Neural progenitor cell (in vitro differentiated cells): ENCODE results near the gene FARS2. TPM values are rescaled to one million over a fixed set of nuclear protein-coding genes. Genes with fewer than 3 reads are reported as not detected.

Experiments used
- DNase-seq: peaks from one replicate; pipeline ENCODE4 v3.0.0-alpha.2; 2016; ENCODE audit warnings: low spot score
- H2AFZ ChIP-seq: fragments of 200-600 bp; sonication (generic); replicated peaks from 2 replicates; pipeline ENCODE4 v1.6.1; 2016; ENCODE audit warnings: antibody characterized with exemption
- H3F3A ChIP-seq: fragments of 200-600 bp; sonication (generic); 2 replicates; pipeline ENCODE4 v1.6.1; 2016; ENCODE audit warnings: antibody characterized with exemption, low read depth
- H3K27ac ChIP-seq: fragments of 200-600 bp; sonication (generic); 2 replicates; pipeline ENCODE4 v1.5.1; 2016; ENCODE audit warnings: mild to moderate bottlenecking
- H3K27me3 ChIP-seq: fragments of 200-600 bp; sonication (generic); 2 replicates; pipeline ENCODE4 v1.6.1; 2016; ENCODE audit warnings: mild to moderate bottlenecking, moderate library complexity
- H3K36me3 ChIP-seq: fragments of 200-600 bp; sonication (generic); 2 replicates; pipeline ENCODE4 v1.5.1; 2016
- H3K4me1 ChIP-seq: fragments of 200-600 bp; sonication (generic); 2 replicates; pipeline ENCODE4 v1.6.1; 2016; ENCODE audit warnings: mixed run types
- H3K4me2 ChIP-seq: fragments of 200-600 bp; sonication (generic); 2 replicates; pipeline ENCODE4 v1.6.1; 2016
- H3K4me3 ChIP-seq: fragments of 200-600 bp; sonication (generic); 2 replicates; pipeline ENCODE4 v1.5.1; 2016
- H3K79me2 ChIP-seq: fragments of 200-600 bp; sonication (generic); 2 replicates; pipeline ENCODE4 v1.6.1; 2016; ENCODE audit warnings: low read depth
- H3K9ac ChIP-seq: fragments of 200-600 bp; sonication (generic); 2 replicates; pipeline ENCODE4 v1.6.1; 2016
- H3K9me3 ChIP-seq: fragments of 200-600 bp; sonication (generic); 2 replicates; pipeline ENCODE4 v1.5.1; 2016; ENCODE audit warnings: low read depth
- H4K20me1 ChIP-seq: fragments of 200-600 bp; sonication (generic); 2 replicates; pipeline ENCODE4 v1.6.1; 2016; ENCODE audit warnings: low read depth
- H3K27ac Mint-ChIP-seq: 3 replicates; pipeline ENCODE4 v1.8.0; 2021; ENCODE audit warnings: mixed read lengths
- H3K27me3 Mint-ChIP-seq: 2 replicates; pipeline ENCODE4 v1.8.0; 2022; ENCODE audit warnings: low read depth, mild to moderate bottlenecking, inconsistent platforms, moderate library complexity, mixed read lengths; ENCODE audit not compliant: insufficient read depth
- H3K36me3 Mint-ChIP-seq: 3 replicates; pipeline ENCODE4 v1.8.0; 2021; ENCODE audit warnings: mixed read lengths
- H3K4me1 Mint-ChIP-seq: 3 replicates; pipeline ENCODE4 v1.8.0; 2021; ENCODE audit warnings: mixed read lengths
- H3K4me3 Mint-ChIP-seq: 3 replicates; pipeline ENCODE4 v1.8.0; 2021; ENCODE audit warnings: mild to moderate bottlenecking, moderate library complexity, mixed read lengths
- H3K9me3 Mint-ChIP-seq: 3 replicates; pipeline ENCODE4 v1.8.0; 2020; ENCODE audit warnings: mixed read lengths
- CTCF ChIP-seq: fragments of 200-600 bp; sonication (generic); IDR thresholded peaks from 2 replicates; pipeline ENCODE4 v1.5.1; 2017; ENCODE audit warnings: antibody characterized with exemption, mild to moderate bottlenecking
- EZH2 ChIP-seq: fragments of 200-600 bp; sonication (generic); IDR thresholded peaks from 2 replicates; pipeline ENCODE4 v1.6.1; 2017; ENCODE audit warnings: antibody characterized with exemption, mild to moderate bottlenecking, moderate library complexity
- EZH2phosphoT487 ChIP-seq: fragments of 200-600 bp; sonication (generic); IDR thresholded peaks from 2 replicates; pipeline ENCODE4 v1.6.1; 2017; ENCODE audit warnings: antibody characterized with exemption
- total RNA-seq: library from RNA; depleted of rRNA; stranded (reverse); fragments of >200 nt; gene quantifications from 2 replicates; pipeline ENCODE4 v1.2.3, GENCODE V29; 2015; ENCODE audit warnings: low replicate concordance

The FARS2 gene
- total RNA-seq, 1 donor from 2014 or later, result 10.8 TPM

- H3K4me1 Mint-ChIP-seq, result peaks cover 10% of the 10 kb centered on the region
- H3K36me3 Mint-ChIP-seq, result no peaks in the 10 kb centered on the region
- H3K36me3 ChIP-seq, result no peaks in the 10 kb centered on the region
- no peaks in the 10 kb centered on the region for H3K9me3 ChIP-seq
- TF ChIP-seq EZH2phosphoT487 (no peak), CTCF (no peak), EZH2 (no peak)
- H3K27ac Mint-ChIP-seq, result no peak overlapping the region
- DNase-seq, result no peak
- no peaks in the 10 kb centered on the region for H3K27me3 ChIP-seq
- peaks cover 2% of the 10 kb centered on the region for H4K20me1 ChIP-seq
- H3K27me3 Mint-ChIP-seq, result peaks cover 2% of the 10 kb centered on the region
- no peaks in the 10 kb centered on the region for H3K9me3 Mint-ChIP-seq
- peaks cover 8% of the 10 kb centered on the region for H3F3A ChIP-seq
- H3K4me1 ChIP-seq, result peaks cover 10% of the 10 kb centered on the region
- no peak overlapping the region for H3K9ac ChIP-seq
- H3K4me3 ChIP-seq, result no peak overlapping the region
- H3K4me3 Mint-ChIP-seq, result no peak overlapping the region
- peaks cover 18% of the 10 kb centered on the region for H3K79me2 ChIP-seq
- H3K27ac ChIP-seq, result no peak overlapping the region
- no peak overlapping the region for H3K4me2 ChIP-seq
- H2AFZ ChIP-seq, result no peak overlapping the region
These were observed 18.6 kb downstream of the FARS2 start for GRCh38 chr6:5279891-5280338.

GRCh38 chr6:5280920-5281319 is 19.6 kb downstream of the FARS2 start:
- Histone ChIP-seq H3K27me3 (no peaks in the 10 kb centered on the region), H3K4me1 (peaks cover 10% of the 10 kb centered on the region), H3F3A (peaks cover 8% of the 10 kb centered on the region), H3K9ac (no peak overlapping the region), H3K4me2 (no peak overlapping the region), H3K4me3 (no peak overlapping the region), H4K20me1 (peaks cover 4% of the 10 kb centered on the region), H3K36me3 (no peaks in the 10 kb centered on the region), H3K9me3 (no peaks in the 10 kb centered on the region), H2AFZ (no peak overlapping the region), H3K79me2 (peaks cover 18% of the 10 kb centered on the region), H3K27ac (no peak overlapping the region)
- Mint-ChIP-seq H3K27me3 (peaks cover 2% of the 10 kb centered on the region), H3K4me3 (no peak overlapping the region), H3K4me1 (peaks cover 10% of the 10 kb centered on the region), H3K36me3 (no peaks in the 10 kb centered on the region), H3K9me3 (no peaks in the 10 kb centered on the region), H3K27ac (no peak overlapping the region)
- DNase-seq, result no peak
- no peak for TF ChIP-seq CTCF
- TF ChIP-seq EZH2, result no peak
- TF ChIP-seq EZH2phosphoT487, result no peak

- Mint-ChIP-seq H3K27ac (no peak overlapping the region), H3K27me3 (peaks cover 2% of the 10 kb centered on the region), H3K4me1 (peaks cover 7% of the 10 kb centered on the region), H3K36me3 (no peaks in the 10 kb centered on the region), H3K9me3 (no peaks in the 10 kb centered on the region), H3K4me3 (no peak overlapping the region)
- Histone ChIP-seq H3K27me3 (no peaks in the 10 kb centered on the region), H3K27ac (no peak overlapping the region), H3F3A (no peaks in the 10 kb centered on the region), H3K9ac (no peak overlapping the region), H2AFZ (no peak overlapping the region), H3K4me1 (peaks cover under 1% of the 10 kb centered on the region), H4K20me1 (peaks cover 4% of the 10 kb centered on the region), H3K4me3 (no peak overlapping the region), H3K36me3 (no peaks in the 10 kb centered on the region), H3K4me2 (no peak overlapping the region), H3K79me2 (peaks cover 16% of the 10 kb centered on the region), H3K9me3 (no peaks in the 10 kb centered on the region)
- DNase-seq, result no peak
- TF ChIP-seq EZH2, result no peak
- no peak for TF ChIP-seq EZH2phosphoT487
- TF ChIP-seq CTCF, result no peak
These were observed 20.9 kb downstream of the FARS2 start for GRCh38 chr6:5282191-5282623.
